ENCODE measurements around the gene VILL.

The VILL gene

DNA sequence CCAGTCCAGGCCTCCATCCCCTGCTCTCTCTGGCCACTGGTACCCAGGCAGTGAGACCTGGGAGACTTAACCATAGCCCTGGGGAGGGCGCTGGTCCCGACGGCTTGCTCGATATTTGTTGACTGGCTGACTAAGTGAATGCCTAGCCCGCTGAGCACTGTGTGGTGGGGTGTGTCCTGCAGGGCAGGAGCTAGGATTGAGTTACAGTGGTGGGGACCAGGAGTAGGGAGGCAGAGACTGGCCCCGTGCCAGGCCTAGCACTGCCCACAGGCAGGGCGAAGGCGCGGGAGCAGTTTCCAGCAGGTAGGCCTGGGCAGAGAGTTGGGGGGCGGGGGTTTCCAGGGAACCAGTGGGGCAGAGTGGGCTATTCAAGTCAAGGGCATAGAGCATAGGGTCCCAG, at the start of gene VILL:
VILL (plus strand) TSS at position 260 of the 400 bp plus-strand sequence. CDS start 2,887 bp downstream, outside the sequence.
- Histone ChIP-seq H3K79me2 (ENCODE audit: low read length) (peaks cover 7% of the 10 kb centered on the region), H2AFZ (ENCODE audit: low read depth, low read length) (no peak within 1 kb of the TSS), H3K9me3 (ENCODE audit: insufficient read depth, low read length) (no peaks in the 10 kb centered on the region), H3K27me3 (ENCODE audit: low read depth, low read length) (0 out of 2 replicates have a peak, but pooled peaks cover 3% of the 10 kb centered on the region), H3K4me2 (ENCODE audit: low read length) (no peak within 1 kb of the TSS), H4K20me1 (ENCODE audit: insufficient read depth, low read length) (no peaks in the 10 kb centered on the region), H3K9ac (ENCODE audit: low read length) (no peak within 1 kb of the TSS), H3K36me3 (replicated peaks; ENCODE audit: low read depth, low read length) (no peaks in the 10 kb centered on the region), H3K27ac (ENCODE audit: low read length) (no peak within 1 kb of the TSS), H3K4me1 (ENCODE audit: low read length) (peaks cover 11% of the 10 kb centered on the region), H3K4me3 (ENCODE audit: low read length) (no peak within 1 kb of the TSS)
- TF ChIP-seq EZH2phosphoT487 (IDR thresholded peaks at IDR 0.05; ENCODE audit: low read depth) = no peak
- TF ChIP-seq, protein P1, sequence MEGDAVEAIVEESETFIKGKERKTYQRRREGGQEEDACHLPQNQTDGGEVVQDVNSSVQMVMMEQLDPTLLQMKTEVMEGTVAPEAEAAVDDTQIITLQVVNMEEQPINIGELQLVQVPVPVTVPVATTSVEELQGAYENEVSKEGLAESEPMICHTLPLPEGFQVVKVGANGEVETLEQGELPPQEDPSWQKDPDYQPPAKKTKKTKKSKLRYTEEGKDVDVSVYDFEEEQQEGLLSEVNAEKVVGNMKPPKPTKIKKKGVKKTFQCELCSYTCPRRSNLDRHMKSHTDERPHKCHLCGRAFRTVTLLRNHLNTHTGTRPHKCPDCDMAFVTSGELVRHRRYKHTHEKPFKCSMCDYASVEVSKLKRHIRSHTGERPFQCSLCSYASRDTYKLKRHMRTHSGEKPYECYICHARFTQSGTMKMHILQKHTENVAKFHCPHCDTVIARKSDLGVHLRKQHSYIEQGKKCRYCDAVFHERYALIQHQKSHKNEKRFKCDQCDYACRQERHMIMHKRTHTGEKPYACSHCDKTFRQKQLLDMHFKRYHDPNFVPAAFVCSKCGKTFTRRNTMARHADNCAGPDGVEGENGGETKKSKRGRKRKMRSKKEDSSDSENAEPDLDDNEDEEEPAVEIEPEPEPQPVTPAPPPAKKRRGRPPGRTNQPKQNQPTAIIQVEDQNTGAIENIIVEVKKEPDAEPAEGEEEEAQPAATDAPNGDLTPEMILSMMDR (IDR thresholded peaks at IDR 0.05; ENCODE audit: low read depth, low read length) = no peak

DNA sequence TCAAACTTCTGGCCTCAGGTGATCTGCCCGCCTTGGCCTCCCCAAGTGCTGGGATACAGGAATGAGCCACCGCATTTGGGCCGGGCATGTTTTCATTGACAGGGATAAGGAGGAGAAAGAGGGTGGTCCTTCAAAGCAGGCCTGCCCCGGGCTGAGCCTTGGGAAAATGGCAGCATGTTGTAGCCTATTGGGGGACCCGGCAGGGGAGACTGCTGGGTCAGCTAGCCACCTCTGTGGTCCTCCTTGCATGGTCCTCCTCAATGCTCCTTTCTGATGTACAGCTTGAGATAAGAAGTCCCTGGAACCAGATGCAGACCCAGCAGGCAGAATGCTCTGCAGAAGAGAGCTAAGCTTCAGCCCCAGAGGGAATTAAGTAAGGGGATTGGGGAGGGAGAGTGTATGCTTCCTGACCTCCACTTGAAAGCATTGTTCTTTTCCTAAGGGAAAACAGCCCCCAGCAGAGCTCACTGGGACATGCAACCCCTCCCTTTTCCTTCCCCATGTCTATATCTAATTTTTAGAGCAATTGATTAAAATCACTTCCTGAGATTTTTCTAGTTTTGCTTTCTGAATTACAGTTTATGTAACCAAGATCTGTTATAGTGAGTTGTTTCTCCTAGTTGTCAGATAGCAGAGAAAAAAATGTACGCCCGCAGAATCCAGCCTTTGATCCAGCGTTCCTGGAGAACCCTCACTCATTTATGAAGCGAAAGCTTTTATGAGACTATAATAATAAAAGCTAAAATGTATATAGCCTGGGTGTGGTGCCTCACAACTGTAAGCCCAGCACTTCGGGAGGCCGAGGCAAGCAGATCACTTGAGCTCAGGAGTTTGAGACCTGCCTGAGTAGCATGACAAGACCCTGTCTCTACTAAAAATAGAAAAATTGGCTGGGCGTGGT, 48.7 kb upstream of the VILL start:
- TF ChIP-seq EZH2phosphoT487 (IDR thresholded peaks at IDR 0.05; ENCODE audit: low read depth) = no peak
- TF ChIP-seq, protein P1 (IDR thresholded peaks at IDR 0.05; ENCODE audit: low read depth, low read length) = no peak
- Histone ChIP-seq H3K4me3 (ENCODE audit: low read length) (no peak overlapping the region), H3K27me3 (ENCODE audit: low read depth, low read length) (peaks cover 14% of the 10 kb centered on the region; the same call in 1 of the 2 replicates), H3K4me1 (ENCODE audit: low read length) (peaks cover 12% of the 10 kb centered on the region), H3K9ac (ENCODE audit: low read length) (no peak overlapping the region), H2AFZ (ENCODE audit: low read depth, low read length) (no peak overlapping the region), H4K20me1 (ENCODE audit: insufficient read depth, low read length) (no peaks in the 10 kb centered on the region), H3K79me2 (ENCODE audit: low read length) (no peaks in the 10 kb centered on the region), H3K27ac (ENCODE audit: low read length) (no peak overlapping the region), H3K36me3 (replicated peaks; ENCODE audit: low read depth, low read length) (no peaks in the 10 kb centered on the region), H3K4me2 (ENCODE audit: low read length) (no peak overlapping the region), H3K9me3 (ENCODE audit: insufficient read depth, low read length) (no peaks in the 10 kb centered on the region)

DNA sequence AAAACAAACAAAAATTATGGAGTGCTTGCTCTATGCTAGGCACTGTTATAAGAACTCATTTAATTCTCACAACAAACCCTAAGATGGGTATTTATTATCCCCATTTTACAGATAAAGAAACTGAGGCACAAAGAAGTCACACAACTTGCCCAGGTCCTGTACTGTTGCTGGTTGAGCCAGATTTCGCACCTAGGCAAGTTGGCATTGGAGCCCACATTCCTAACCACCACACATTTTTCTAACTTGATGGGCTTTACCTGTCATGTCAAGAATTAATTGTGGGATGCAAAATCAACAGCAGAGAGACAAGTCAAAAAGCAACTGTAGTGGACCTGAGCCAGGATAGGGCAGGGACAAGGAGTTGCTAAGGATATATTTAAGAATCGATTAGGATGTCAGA, 47.9 kb upstream of the VILL start:
- Histone ChIP-seq H3K4me1 (ENCODE audit: low read length) (peaks cover 12% of the 10 kb centered on the region), H4K20me1 (ENCODE audit: insufficient read depth, low read length) (no peaks in the 10 kb centered on the region), H3K36me3 (replicated peaks; ENCODE audit: low read depth, low read length) (no peaks in the 10 kb centered on the region), H3K27ac (ENCODE audit: low read length) (no peak overlapping the region), H3K9me3 (ENCODE audit: insufficient read depth, low read length) (no peaks in the 10 kb centered on the region), H3K4me3 (ENCODE audit: low read length) (no peak overlapping the region), H3K9ac (ENCODE audit: low read length) (no peak overlapping the region), H3K4me2 (ENCODE audit: low read length) (no peak overlapping the region), H3K79me2 (ENCODE audit: low read length) (no peaks in the 10 kb centered on the region), H3K27me3 (ENCODE audit: low read depth, low read length) (peaks cover 8% of the 10 kb centered on the region; the same call in 1 of the 2 replicates), H2AFZ (ENCODE audit: low read depth, low read length) (no peak overlapping the region)
- no peak for TF ChIP-seq EZH2phosphoT487 (IDR thresholded peaks at IDR 0.05; ENCODE audit: low read depth)
- TF ChIP-seq, protein P1 (IDR thresholded peaks at IDR 0.05; ENCODE audit: low read depth, low read length) = no peak

DNA sequence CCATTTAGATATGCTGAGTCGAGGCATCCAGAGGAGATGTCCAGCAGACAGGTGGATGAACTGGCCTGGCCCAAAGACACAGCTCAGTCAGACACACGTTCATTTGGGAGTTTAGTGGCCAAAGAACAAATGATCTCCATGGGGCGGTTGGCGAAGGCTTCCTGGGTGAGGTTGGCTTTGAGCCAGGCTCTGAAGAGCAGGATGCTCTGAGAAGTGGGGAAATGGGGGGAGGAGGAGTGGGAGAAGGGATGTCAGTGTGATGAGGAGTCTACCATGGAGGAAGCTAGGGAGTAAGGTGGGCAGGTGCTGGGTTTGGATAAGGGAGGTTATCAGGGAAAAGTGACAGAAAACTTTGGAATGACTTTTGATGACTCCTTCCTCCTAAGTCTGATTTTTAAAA, 47.5 kb upstream of the VILL start:
- no peak for TF ChIP-seq EZH2phosphoT487 (IDR thresholded peaks at IDR 0.05; ENCODE audit: low read depth)
- TF ChIP-seq, protein P1 (IDR thresholded peaks at IDR 0.05; ENCODE audit: low read depth, low read length) = no peak
- Histone ChIP-seq H3K79me2 (ENCODE audit: low read length) (no peaks in the 10 kb centered on the region), H3K27ac (ENCODE audit: low read length) (no peak overlapping the region), H2AFZ (ENCODE audit: low read depth, low read length) (no peak overlapping the region), H3K4me3 (ENCODE audit: low read length) (no peak overlapping the region), H3K27me3 (ENCODE audit: low read depth, low read length) (0 out of 2 replicates have a peak, but pooled peaks cover 5% of the 10 kb centered on the region), H3K9me3 (ENCODE audit: insufficient read depth, low read length) (no peaks in the 10 kb centered on the region), H3K9ac (ENCODE audit: low read length) (no peak overlapping the region), H3K4me2 (ENCODE audit: low read length) (no peak overlapping the region), H3K4me1 (ENCODE audit: low read length) (peaks cover 12% of the 10 kb centered on the region), H3K36me3 (replicated peaks; ENCODE audit: low read depth, low read length) (no peaks in the 10 kb centered on the region), H4K20me1 (ENCODE audit: insufficient read depth, low read length) (no peaks in the 10 kb centered on the region)

Data from OCI-LY3 (cell line).